ENCODE measurements around the gene TMSB10. TPM values are rescaled to one million over a fixed set of nuclear protein-coding genes. Genes with fewer than 3 reads are reported as not detected.

The TMSB10 gene
- total and polyA plus RNA-seq, 2 experiments from 2014 or later: 834 to 2,942 TPM

DNA sequence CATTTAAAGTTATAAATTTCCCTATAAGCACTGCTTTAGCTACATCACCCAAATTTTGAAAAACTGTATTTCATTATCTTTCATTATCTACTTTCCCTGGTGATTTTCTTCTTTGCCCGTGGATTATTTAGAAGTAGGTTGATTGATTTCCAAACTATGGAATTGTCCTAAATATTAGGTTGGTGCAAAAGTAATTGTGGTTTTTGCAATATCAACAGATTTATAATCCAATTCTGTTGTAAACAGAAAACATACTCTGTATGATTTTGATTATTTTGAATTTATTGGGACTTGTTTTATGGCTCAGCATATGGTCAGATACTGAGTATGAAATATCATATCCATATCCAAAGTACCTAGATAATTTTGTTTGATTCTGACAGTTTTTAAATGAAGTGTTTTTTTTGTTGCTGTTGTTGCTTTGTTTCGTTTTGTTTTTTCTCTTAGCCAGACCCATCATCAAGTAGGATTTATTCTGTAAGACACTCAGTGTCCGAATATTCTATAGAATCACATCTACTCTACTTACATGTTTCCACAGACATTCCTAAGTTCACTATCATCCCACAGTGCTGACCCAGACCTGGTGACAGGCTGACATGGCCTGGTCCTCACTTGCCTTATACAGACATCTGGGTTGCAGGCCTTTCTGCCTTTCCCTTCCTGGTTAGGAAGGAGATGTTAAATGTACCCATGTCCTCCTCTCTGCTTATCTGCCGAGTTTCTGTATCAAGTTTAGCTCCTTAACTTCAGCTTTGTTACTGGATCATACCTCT is 22.5 kb upstream of the TMSB10 start:
- H3K4me2 ChIP-seq: no peak overlapping the region
- ATAC-seq (no peak), DNase-seq (ENCODE audit: low spot score) (no peak)
- no peaks in the 10 kb centered on the region for H3K36me3 Mint-ChIP-seq (ENCODE audit: low read depth)
- TF ChIP-seq, protein P1, sequence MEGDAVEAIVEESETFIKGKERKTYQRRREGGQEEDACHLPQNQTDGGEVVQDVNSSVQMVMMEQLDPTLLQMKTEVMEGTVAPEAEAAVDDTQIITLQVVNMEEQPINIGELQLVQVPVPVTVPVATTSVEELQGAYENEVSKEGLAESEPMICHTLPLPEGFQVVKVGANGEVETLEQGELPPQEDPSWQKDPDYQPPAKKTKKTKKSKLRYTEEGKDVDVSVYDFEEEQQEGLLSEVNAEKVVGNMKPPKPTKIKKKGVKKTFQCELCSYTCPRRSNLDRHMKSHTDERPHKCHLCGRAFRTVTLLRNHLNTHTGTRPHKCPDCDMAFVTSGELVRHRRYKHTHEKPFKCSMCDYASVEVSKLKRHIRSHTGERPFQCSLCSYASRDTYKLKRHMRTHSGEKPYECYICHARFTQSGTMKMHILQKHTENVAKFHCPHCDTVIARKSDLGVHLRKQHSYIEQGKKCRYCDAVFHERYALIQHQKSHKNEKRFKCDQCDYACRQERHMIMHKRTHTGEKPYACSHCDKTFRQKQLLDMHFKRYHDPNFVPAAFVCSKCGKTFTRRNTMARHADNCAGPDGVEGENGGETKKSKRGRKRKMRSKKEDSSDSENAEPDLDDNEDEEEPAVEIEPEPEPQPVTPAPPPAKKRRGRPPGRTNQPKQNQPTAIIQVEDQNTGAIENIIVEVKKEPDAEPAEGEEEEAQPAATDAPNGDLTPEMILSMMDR (conservative IDR thresholded peaks at IDR 0.05; ENCODE audit: low read depth in 2 of 2): no peak
- no peak for TF ChIP-seq ZNF114 (CRISPR knock-in tag; IDR thresholded peaks at IDR 0.05)
- TF ChIP-seq STAT1 (IDR thresholded peaks at IDR 0.05; ENCODE audit: unreplicated experiment): no peak
- no peak for TF ChIP-seq ETS1 (IDR thresholded peaks at IDR 0.05)
- no peak for TF ChIP-seq EZH2phosphoT487 (IDR thresholded peaks at IDR 0.05; ENCODE audit: unreplicated experiment)
- TF ChIP-seq NANOG (IDR thresholded peaks at IDR 0.05; ENCODE audit: borderline replicate concordance): no peak
- TF ChIP-seq JUNB (IDR thresholded peaks at IDR 0.05; ENCODE audit: unreplicated experiment): no peak
- no peak for TF ChIP-seq POLR2AphosphoS5 (IDR thresholded peaks at IDR 0.05; ENCODE audit: low read depth)
- no peak for TF ChIP-seq REST (IDR thresholded peaks at IDR 0.05; ENCODE audit: unreplicated experiment)
- no peak for TF ChIP-seq CREB1 (CRISPR knock-in tag; IDR thresholded peaks at IDR 0.05; ENCODE audit: low read depth)
- no peak for TF ChIP-seq EZH2 (IDR thresholded peaks at IDR 0.05; ENCODE audit: low read depth, unreplicated experiment)
- no peak for TF ChIP-seq ZNF331 (CRISPR knock-in tag; IDR thresholded peaks at IDR 0.05; ENCODE audit: low read depth)
- TF ChIP-seq, protein P2, sequence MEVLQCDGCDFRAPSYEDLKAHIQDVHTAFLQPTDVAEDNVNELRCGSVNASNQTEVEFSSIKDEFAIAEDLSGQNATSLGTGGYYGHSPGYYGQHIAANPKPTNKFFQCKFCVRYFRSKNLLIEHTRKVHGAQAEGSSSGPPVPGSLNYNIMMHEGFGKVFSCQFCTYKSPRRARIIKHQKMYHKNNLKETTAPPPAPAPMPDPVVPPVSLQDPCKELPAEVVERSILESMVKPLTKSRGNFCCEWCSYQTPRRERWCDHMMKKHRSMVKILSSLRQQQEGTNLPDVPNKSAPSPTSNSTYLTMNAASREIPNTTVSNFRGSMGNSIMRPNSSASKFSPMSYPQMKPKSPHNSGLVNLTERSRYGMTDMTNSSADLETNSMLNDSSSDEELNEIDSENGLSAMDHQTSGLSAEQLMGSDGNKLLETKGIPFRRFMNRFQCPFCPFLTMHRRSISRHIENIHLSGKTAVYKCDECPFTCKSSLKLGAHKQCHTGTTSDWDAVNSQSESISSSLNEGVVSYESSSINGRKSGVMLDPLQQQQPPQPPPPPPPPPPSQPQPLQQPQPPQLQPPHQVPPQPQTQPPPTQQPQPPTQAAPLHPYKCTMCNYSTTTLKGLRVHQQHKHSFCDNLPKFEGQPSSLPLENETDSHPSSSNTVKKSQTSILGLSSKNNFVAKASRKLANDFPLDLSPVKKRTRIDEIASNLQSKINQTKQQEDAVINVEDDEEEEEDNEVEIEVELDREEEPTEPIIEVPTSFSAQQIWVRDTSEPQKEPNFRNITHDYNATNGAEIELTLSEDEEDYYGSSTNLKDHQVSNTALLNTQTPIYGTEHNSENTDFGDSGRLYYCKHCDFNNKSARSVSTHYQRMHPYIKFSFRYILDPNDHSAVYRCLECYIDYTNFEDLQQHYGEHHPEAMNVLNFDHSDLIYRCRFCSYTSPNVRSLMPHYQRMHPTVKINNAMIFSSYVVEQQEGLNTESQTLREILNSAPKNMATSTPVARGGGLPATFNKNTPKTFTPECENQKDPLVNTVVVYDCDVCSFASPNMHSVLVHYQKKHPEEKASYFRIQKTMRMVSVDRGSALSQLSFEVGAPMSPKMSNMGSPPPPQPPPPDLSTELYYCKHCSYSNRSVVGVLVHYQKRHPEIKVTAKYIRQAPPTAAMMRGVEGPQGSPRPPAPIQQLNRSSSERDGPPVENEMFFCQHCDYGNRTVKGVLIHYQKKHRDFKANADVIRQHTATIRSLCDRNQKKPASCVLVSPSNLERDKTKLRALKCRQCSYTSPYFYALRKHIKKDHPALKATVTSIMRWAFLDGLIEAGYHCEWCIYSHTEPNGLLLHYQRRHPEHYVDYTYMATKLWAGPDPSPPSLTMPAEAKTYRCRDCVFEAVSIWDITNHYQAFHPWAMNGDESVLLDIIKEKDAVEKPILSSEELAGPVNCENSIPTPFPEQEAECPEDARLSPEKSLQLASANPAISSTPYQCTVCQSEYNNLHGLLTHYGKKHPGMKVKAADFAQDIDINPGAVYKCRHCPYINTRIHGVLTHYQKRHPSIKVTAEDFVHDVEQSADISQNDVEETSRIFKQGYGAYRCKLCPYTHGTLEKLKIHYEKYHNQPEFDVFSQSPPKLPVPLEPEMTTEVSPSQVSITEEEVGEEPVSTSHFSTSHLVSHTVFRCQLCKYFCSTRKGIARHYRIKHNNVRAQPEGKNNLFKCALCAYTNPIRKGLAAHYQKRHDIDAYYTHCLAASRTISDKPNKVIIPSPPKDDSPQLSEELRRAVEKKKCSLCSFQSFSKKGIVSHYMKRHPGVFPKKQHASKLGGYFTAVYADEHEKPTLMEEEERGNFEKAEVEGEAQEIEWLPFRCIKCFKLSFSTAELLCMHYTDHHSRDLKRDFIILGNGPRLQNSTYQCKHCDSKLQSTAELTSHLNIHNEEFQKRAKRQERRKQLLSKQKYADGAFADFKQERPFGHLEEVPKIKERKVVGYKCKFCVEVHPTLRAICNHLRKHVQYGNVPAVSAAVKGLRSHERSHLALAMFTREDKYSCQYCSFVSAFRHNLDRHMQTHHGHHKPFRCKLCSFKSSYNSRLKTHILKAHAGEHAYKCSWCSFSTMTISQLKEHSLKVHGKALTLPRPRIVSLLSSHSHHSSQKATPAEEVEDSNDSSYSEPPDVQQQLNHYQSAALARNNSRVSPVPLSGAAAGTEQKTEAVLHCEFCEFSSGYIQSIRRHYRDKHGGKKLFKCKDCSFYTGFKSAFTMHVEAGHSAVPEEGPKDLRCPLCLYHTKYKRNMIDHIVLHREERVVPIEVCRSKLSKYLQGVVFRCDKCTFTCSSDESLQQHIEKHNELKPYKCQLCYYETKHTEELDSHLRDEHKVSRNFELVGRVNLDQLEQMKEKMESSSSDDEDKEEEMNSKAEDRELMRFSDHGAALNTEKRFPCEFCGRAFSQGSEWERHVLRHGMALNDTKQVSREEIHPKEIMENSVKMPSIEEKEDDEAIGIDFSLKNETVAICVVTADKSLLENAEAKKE (CRISPR knock-in tag; IDR thresholded peaks at IDR 0.05): no peak
- H3K27ac Mint-ChIP-seq: no peak overlapping the region
- peaks cover 5% of the 10 kb centered on the region; the same call in 1 of the 2 replicates for H4K20me1 ChIP-seq (replicated peaks; ENCODE audit: insufficient read depth)
- H3K79me2 ChIP-seq (replicated peaks; ENCODE audit: insufficient read depth): no peaks in the 10 kb centered on the region; the same call in 1 of the 2 replicates
- H3K4me1 Mint-ChIP-seq: peaks cover 8% of the 10 kb centered on the region; the same call in 2 of the 3 replicates
- H3K4me3 ChIP-seq: no peak overlapping the region
- no peak overlapping the region for H2AFZ ChIP-seq
- no peaks in the 10 kb centered on the region for H3K36me3 ChIP-seq (ENCODE audit: insufficient read depth)
- peaks cover 62% of the 10 kb centered on the region for H3K27me3 ChIP-seq (ENCODE audit: insufficient read depth)
- no peaks in the 10 kb centered on the region; the same call in 1 of the 2 replicates for H3K4me1 ChIP-seq (ENCODE audit: insufficient read depth)
- no peaks in the 10 kb centered on the region for H3K9me3 Mint-ChIP-seq
- peak overlapping the region; percentile 84; the same call in 1 of the 3 replicates for H3K4me3 Mint-ChIP-seq
- no peaks in the 10 kb centered on the region for H3K9me2 ChIP-seq (ENCODE audit: insufficient read depth)
- H3K27me3 Mint-ChIP-seq (ENCODE audit: insufficient read depth, low read depth, poor library complexity): peaks cover 54% of the 10 kb centered on the region
- 0 out of 2 replicates have a peak, but pooled peaks cover 8% of the 10 kb centered on the region for H3F3A ChIP-seq (replicated peaks; ENCODE audit: low read depth)
- H3K27ac ChIP-seq (ENCODE audit: low read depth): no peak overlapping the region

All from GM23338 (cell line).